DMS153 treated with DMSO at 0.1 percent for 48 hours (cell line): Measurements from ENCODE around the gene TMEM178B.
"Not testable (repeated sequence)": the region's sequence is repeated elsewhere in the genome, so short reads cannot be mapped to it uniquely, and the experiment has no call there.

Source experiments
- DNase-seq: peaks from one replicate; lab custom pipeline; 2025; ENCODE audit not compliant: unreplicated experiment; lab: John Stamatoyannopoulos, UW

TMEM178B gene

GRCh38 chr7:141142058-141142457, 68.2 kb downstream of the TMEM178B start:
- DNase-seq, result no peak

- DNase-seq, result no peak
Observed at GRCh38 chr7:141144921-141145629, 71.2 kb downstream of the TMEM178B start.

- DNase-seq, result no peak
Observed at GRCh38 chr7:141145630-141145982, 71.7 kb downstream of the TMEM178B start.

GRCh38 chr7:141147482-141147881, 73.6 kb downstream of the TMEM178B start:
- DNase-seq, result no peak

GRCh38 chr7:141150465-141150864, 76.6 kb downstream of the TMEM178B start:
- DNase-seq, result no peak

- DNase-seq, result no peak
Observed at GRCh38 chr7:141151746-141152145, 77.9 kb downstream of the TMEM178B start.

- DNase-seq, result no peak
Observed at GRCh38 chr7:141153231-141153630, 79.4 kb downstream of the TMEM178B start.

GRCh38 chr7:141154131-141154732, 80.4 kb downstream of the TMEM178B start:
- DNase-seq, result no peak

- no peak for DNase-seq
Observed at GRCh38 chr7:141156407-141156806, 82.5 kb downstream of the TMEM178B start.

GRCh38 chr7:141157138-141157765, 83.4 kb downstream of the TMEM178B start:
- DNase-seq, result no peak

GRCh38 chr7:141158561-141158960, 84.7 kb downstream of the TMEM178B start:
- no peak for DNase-seq

GRCh38 chr7:141160246-141160860, 86.5 kb downstream of the TMEM178B start:
- no peak for DNase-seq

GRCh38 chr7:141161550-141162535, 88.0 kb downstream of the TMEM178B start:
- DNase-seq, result no peak

GRCh38 chr7:141165521-141165920, 91.7 kb downstream of the TMEM178B start:
- DNase-seq, result no peak

GRCh38 chr7:141166926-141167325, 93.1 kb downstream of the TMEM178B start:
- no peak for DNase-seq

GRCh38 chr7:141167381-141167964, 93.6 kb downstream of the TMEM178B start:
- no peak for DNase-seq

GRCh38 chr7:141169157-141169556, 95.3 kb downstream of the TMEM178B start:
- DNase-seq, result not testable (repeated sequence)

- not testable (repeated sequence) for DNase-seq
Observed at GRCh38 chr7:141175728-141176127, 101.9 kb downstream of the TMEM178B start.

GRCh38 chr7:141177120-141177519, 103.3 kb downstream of the TMEM178B start:
- DNase-seq, result not testable (repeated sequence)

- no peak for DNase-seq
Observed at GRCh38 chr7:141178486-141179135, 104.7 kb downstream of the TMEM178B start.
